Hematopoietic multipotent progenitor cell treated with erythropoietin and hydrocortisone succinate and interleukin-3 and kit ligand, for 17 days (in vitro differentiated cells): ENCODE data around the gene ETV5.

Experiments
- DNase-seq: peaks from one replicate; pipeline ENCODE4 v3.0.0-alpha.2; 2015; ENCODE audit warnings: low spot score

Gene ETV5

GRCh38 chr3:186108941-186109865 is at the start of gene ETV5:
Gene ETV5, minus strand, starts transcription at chr3:186109089. Its CDS starts 3,221 bp downstream, at chr3:186105868.
- peak; percentile 95 for DNase-seq

DNA sequence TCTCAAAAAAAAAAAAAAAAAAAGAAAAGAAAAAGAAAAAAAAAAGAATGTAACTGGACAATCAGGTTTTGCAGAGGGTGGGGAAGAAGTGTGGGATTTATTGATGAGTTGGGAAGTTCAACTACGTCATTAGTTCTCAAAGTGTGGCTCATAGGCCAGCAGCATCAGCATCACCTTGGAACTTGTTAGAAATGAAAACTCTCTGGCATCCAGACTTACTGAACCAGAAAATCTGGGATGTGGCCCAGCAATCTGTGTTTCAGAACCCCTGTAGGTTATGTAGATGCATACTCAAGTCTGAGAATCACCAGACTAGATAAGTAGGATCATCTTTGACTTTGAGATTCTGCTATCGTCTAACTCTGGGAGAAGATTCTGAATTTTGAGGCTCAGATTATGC is 45.8 kb upstream of the ETV5 start:
- no peak for DNase-seq

DNA sequence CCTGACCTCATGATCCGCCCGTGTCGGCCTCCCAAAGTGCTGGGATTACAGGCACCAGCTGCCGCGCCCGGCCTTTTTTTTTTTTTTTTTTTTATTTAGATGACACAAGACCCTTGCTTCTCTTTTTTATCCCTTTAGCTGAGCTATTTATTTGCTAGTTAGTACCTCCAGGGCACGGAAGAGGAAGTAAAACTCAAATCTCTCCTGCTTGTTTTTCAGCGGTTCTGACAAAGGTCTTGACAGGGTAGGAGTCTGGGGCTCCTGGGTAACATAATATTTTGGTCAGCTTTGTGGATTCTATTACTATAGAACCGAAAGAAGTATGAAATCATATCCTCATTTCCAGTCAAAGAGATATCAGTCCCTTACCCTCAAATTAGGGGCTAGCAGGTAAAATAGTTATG is 44.0 kb upstream of the ETV5 start:
- DNase-seq = no peak

DNA sequence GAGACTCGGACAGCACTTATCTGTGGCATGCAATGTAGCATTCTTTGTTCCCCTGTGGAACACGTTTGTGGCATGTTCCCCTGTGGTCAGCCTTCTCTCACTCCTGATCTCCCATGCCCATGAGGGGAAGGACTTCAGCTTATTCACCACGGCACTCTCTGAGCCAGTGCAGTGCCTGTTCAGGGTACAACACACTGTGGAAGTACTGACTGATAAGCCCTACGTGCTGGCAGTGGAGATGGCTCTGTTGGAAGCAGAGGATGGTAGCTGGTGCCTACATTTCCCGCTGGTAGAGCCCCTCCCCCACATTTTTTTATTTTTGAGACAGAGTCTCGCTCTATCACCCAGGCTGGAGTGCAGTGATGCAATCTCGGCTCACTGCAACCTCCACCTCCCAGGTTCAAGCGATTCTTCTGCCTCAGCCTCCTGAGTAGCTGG is 43.5 kb upstream of the ETV5 start:
- no peak for DNase-seq

- no peak for DNase-seq
Measured at GRCh38 chr3:186151077-186151971, 42.4 kb upstream of the ETV5 start.

DNA sequence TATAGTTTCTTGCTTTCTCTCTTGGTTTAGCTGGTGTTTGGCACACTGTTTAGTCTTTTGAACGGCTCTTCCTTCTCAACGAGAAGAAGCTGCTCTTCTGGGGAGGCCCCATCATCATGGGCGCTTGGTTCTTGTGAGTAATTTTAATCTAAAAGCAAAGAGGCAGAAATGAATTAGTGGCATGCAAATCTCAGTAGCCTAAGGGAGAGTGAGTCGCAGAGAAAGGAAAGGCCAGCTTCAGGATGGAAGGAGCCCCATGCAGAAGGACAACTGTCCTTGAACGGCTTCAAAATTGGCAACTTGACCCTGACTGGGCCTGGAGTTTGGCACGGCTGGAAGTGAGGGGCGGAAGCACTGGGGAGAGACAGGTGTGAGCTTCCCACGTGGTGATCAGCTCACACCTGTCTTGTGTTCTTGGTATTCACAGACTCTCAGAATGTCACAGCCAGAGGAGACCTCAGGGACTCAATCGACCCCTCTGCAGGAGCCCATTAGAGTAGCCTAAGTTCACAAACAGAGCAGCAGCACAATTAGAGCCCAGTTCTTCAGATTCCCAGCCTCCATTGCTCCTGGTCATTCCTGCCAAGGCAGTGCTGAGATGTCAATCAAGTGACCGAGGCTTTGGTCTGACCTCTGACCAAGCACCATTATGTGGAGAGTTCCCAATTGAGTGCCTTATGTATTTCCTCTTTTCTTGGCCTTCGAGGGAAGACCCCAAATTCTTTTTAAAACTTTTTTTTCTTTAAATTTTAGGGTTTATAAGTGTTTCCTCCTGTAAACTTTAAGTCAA is 41.3 kb upstream of the ETV5 start:
- no peak for DNase-seq

- no peak for DNase-seq
Measured at GRCh38 chr3:186149319-186149960, 40.6 kb upstream of the ETV5 start.

DNA sequence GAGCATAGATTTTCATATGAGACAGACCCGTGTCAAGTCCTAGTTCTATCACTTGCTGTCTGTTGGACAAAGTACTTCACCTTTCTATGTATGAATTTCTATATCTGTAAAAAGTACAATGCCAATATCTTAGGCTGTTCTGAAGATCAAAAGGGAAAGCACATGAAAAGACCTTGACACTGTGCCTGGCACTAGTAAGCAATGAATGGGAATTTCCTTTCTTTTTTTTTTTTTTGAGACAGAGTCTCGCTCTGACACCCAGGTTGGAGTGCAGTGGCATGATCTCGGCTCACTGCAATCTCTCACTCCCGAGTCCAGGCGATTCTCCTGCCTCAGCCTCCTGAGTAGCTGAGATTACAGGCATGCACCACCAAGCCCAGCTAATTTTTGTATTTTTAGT is 35.4 kb upstream of the ETV5 start:
- DNase-seq = no peak

DNA sequence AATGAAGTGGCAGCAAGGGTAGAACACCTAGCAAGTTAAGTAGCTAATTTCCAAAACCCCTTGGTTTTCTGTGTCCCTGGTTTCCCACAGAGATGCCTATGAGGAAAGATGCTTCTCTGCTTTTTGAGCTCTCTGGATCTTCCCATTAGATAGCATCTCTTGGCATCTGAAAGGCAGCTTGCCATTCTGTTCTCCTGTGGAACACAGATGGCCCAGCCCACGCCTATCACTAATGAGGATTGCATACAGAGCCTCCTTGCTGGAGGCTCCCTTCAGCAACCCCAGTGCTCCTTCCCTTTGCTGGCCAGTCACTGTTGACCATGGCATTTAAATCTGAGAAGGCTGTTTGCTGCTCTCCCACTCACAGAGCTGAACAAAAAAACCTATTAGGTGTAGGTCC is 34.4 kb upstream of the ETV5 start:
- DNase-seq = no peak

DNA sequence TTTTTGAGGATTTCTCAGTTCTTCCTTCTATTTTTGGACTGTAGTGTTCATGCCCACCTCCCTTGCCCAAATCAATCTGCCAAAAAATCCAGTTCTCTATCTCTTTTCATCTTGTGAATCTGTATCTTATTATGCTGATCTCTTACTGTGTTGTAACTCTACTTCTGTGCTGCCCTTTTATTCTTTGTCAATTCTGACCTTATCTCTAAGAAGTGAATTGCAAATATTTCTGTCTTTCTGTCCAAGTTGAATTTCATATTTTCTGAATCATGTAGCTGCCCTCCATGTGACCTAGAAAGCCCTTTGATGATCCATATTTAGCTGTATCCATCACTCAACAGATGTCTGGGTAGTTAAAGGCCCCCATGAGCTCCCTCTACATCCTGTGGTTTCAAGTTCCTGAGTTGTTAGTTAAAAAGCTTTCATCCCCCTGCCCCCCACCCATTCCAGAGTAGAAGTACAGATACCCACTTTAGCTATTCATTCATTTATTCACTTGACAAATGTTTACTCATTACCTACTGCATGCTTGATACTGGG is 33.6 kb upstream of the ETV5 start:
- DNase-seq = no peak

DNA sequence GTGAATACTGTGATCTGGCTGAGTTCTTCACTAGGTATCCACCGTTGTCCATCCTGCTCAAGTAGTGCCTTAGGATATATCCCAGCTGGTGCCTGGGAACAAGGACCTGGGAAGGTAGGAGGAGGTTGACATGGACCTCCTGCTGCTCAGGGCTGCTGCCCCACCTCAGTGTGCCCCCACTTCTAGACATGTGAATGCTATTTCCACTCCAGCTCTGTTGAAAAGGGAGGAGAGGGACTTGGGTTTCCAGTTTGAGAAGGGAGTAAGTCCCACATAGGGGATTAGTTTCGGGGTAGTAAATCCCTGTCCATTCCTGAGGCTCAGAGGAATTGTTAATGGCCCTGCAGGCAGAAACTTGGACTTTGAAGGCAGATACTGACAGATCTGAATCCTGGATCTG is 32.9 kb upstream of the ETV5 start:
- DNase-seq = no peak

DNA sequence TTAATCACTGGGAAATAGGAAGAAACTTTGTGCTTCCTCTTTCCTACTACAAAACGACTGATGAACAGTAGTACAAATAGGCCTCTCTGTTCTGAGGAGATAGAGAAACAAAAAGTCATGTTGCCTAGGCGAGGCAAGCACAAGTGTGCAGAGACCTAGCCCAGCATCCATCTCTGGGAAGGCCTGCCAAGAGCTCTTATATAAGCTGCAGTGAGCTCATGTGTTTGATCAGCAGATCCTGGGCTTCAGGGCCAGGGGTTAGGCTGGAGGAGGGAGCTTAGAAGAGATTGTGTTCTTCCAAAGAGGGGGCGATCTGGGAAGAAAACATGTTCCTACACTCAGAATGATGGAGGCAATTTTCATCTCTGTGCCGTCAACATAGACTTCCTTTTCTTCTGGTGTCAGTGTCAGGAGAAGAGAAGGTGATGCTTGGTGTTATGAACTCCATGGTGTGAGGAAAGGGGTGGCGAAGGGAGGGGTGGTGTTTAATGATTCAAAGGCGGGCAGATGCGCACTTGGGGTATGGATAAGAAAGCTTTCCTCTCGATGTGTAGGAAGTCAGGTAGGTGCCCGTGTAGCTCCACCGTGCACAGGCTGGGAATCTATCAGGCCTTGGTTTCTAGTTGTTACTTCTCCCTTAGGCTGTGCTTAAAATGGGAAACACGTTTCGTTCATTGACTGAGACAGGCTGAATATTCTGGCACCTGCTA is 29.5 kb upstream of the ETV5 start:
- DNase-seq = no peak

GRCh38 chr3:186137051-186137685 is 28.3 kb upstream of the ETV5 start:
- no peak for DNase-seq

GRCh38 chr3:186133980-186134379 is 25.1 kb upstream of the ETV5 start:
- DNase-seq = no peak

- DNase-seq = no peak
Measured at GRCh38 chr3:186132487-186132886, 23.6 kb upstream of the ETV5 start.

- no peak for DNase-seq
Measured at GRCh38 chr3:186129206-186129605, 20.3 kb upstream of the ETV5 start.

DNA sequence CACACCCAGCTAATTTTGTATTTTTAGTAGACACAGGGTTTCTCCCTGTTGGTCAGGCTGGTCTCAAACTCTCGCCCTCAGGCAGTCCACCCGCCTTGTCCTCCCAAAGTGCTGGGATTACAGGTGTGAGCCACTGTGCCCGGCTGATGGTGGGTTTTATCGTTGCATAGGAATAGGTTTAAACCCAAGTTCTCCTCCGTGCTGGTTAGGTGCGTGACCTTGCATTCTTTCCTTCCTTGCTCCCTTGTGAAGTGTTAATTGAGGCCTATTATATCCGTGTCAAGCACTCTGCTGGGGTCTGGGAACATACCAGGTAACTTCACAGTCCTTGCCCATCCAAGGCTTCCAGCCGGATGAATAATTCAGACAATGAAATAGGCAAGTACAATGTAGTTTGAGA is 19.3 kb upstream of the ETV5 start:
- DNase-seq = no peak

GRCh38 chr3:186127463-186127862 is 18.6 kb upstream of the ETV5 start:
- DNase-seq = no peak

DNA sequence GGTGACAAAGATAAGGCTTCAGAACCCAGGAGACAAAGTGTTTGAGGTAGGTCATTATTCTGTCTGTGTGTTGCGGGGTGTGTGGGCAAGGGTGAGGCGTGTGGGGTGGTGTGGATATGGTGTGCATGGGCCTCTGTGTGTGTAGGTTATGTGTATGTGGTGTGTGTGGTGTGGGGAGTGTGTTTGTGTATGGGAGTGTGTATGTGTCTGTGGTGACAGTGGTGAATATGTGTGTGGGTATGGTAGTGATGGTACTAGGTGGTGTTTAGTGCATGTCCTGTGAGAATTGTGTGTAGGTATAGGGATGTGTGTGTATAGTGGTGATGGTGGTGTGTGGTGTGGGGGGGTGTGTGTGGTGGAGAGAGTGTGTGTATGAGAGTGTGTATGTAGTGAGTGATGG is 16.2 kb upstream of the ETV5 start:
- no peak for DNase-seq

DNA sequence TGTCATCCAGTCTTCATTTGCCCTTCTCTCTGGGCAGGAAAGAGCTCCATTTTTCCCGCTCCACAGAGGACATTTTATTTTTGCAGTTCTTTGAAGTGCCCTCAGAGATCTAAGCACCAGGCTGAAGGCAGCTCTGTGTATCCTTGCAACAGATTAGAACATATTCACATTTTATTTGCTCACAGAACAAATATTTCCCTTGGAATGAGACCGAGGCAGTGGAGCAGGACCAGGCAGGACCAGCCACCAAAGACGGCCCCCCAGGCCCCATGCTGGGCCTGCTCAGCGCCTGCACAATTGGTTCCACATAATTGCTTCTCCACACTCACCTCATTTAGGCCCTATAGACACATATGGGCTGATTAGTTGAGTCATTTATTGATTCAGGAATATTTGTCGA is 15.7 kb upstream of the ETV5 start:
- DNase-seq = no peak
